DOHH2 (cell line): ENCODE data around the gene ARAP1.

Experiments used
- EZH2phosphoT487 ChIP-seq: fragments of 200-600 bp; sonication (generic); IDR thresholded peaks from 2 replicates; pipeline ENCODE4 v1.6.1; 2017; ENCODE audit warnings: borderline replicate concordance, mild to moderate bottlenecking, antibody characterized with exemption, low read length, moderate library complexity, mixed read lengths
- TF ChIP-seq, protein P1 (sequence below): fragments of 200-600 bp; sonication (generic); IDR thresholded peaks from one replicate; pipeline ENCODE4 v1.5.1; 2014; ENCODE audit warnings: antibody characterized with exemption, mild to moderate bottlenecking, low read depth, low read length; ENCODE audit not compliant: poor library complexity, severe bottlenecking

DNA sequence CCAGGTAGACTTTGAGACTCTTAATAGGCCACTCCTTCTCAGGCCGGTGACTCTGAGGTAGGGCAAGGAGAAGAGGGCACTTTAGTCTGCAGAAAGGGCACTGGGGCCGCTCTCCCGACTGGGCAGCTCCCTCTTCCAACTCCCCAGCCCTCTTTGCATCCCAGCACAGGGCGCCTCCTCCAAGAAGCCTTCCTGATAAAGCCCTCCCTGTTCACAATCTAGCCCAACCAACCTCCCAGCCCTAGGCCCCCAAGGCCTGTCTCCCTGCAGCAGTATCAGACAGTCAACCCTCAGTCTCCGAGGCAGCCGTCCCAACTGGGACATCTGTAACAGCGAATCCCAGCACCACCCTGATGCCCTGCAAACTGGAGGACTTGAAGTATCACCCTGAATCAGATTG lies 63.7 kb downstream of the ARAP1 start:
- TF ChIP-seq, protein P1, sequence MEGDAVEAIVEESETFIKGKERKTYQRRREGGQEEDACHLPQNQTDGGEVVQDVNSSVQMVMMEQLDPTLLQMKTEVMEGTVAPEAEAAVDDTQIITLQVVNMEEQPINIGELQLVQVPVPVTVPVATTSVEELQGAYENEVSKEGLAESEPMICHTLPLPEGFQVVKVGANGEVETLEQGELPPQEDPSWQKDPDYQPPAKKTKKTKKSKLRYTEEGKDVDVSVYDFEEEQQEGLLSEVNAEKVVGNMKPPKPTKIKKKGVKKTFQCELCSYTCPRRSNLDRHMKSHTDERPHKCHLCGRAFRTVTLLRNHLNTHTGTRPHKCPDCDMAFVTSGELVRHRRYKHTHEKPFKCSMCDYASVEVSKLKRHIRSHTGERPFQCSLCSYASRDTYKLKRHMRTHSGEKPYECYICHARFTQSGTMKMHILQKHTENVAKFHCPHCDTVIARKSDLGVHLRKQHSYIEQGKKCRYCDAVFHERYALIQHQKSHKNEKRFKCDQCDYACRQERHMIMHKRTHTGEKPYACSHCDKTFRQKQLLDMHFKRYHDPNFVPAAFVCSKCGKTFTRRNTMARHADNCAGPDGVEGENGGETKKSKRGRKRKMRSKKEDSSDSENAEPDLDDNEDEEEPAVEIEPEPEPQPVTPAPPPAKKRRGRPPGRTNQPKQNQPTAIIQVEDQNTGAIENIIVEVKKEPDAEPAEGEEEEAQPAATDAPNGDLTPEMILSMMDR: no peak
- no peak for TF ChIP-seq EZH2phosphoT487
